ENCODE data around the gene CCDC183. TPM values are rescaled to one million over a fixed set of nuclear protein-coding genes. Genes with fewer than 3 reads are reported as not detected.
"Not testable (repeated sequence)": the region's sequence is repeated elsewhere in the genome, so short reads cannot be mapped to it uniquely, and the experiment has no call there.

The CCDC183 gene
- total RNA-seq, 2 experiments from 2014 or later, result 0.47 to 0.55 TPM

- Mint-ChIP-seq H3K4me3 (no peak overlapping the region), H3K4me1 (peaks cover 2% of the 10 kb centered on the region), H3K27me3 (no peaks in the 10 kb centered on the region), H3K9me3 (ENCODE audit: low read depth) (no peaks in the 10 kb centered on the region), H3K27ac (no peak overlapping the region), H3K36me3 (ENCODE audit: low read depth) (peaks cover 3% of the 10 kb centered on the region)
- CTCF ChIA-PET, result no interaction called here
- no peak for DNase-seq
- intact Hi-C loops (cut with DNase I, micrococcal nuclease), result no loop called here
- POLR2A ChIA-PET, result no interaction called here
- no peak for ATAC-seq
Observed at GRCh38 chr9:136837146-136837855, 41.2 kb downstream of the CCDC183 start.

- H3K9me3 Mint-ChIP-seq (ENCODE audit: low read depth); H3K4me1 Mint-ChIP-seq; DNase-seq; H3K27ac Mint-ChIP-seq; H3K36me3 Mint-ChIP-seq (ENCODE audit: low read depth); H3K27me3 Mint-ChIP-seq; ATAC-seq; POLR2A ChIA-PET; CTCF ChIA-PET; intact Hi-C loops (cut with DNase I, micrococcal nuclease); H3K4me3 Mint-ChIP-seq: not testable (repeated sequence)
Observed at GRCh38 chr9:136837856-136838277, 41.7 kb downstream of the CCDC183 start.

GRCh38 chr9:136838314-136839228 is 42.4 kb downstream of the CCDC183 start:
- POLR2A ChIA-PET, result no interaction called here
- no peak for DNase-seq

GRCh38 chr9:136839229-136840139 is 43.3 kb downstream of the CCDC183 start:
- ChIA-PET POLR2A (no interaction called here), CTCF (interaction anchor here (0.6 to 1.5 kb wide), 2 partner anchors 29 to 491 kb away, joined by 3 to 6 read pairs; no protein-coding TSS in a partner anchor)
- Mint-ChIP-seq H3K36me3 (ENCODE audit: low read depth) (peaks cover 3% of the 10 kb centered on the region), H3K4me3 (no peak overlapping the region), H3K27me3 (peaks cover 2% of the 10 kb centered on the region), H3K27ac (no peak overlapping the region), H3K9me3 (ENCODE audit: low read depth) (no peaks in the 10 kb centered on the region), H3K4me1 (peaks cover 6% of the 10 kb centered on the region)
- ATAC-seq (no peak), DNase-seq (no peak)
- intact Hi-C loops (cut with DNase I, micrococcal nuclease), result loop anchor here in 1 of 2 experiments (10.0 kb wide), 1 partner anchor 195 kb away; the partner anchor contains the start of gene FUT7

More at GRCh38 chr9:136838314-136839228, 42.4 kb downstream of the CCDC183 start:
- Mint-ChIP-seq H3K27ac (no peak overlapping the region), H3K27me3 (peaks cover under 1% of the 10 kb centered on the region), H3K4me3 (no peak overlapping the region), H3K4me1 (peaks cover 5% of the 10 kb centered on the region), H3K9me3 (ENCODE audit: low read depth) (no peaks in the 10 kb centered on the region), H3K36me3 (ENCODE audit: low read depth) (peaks cover 3% of the 10 kb centered on the region)
- ATAC-seq, result no peak
- CTCF ChIA-PET, result interaction anchor here (0.6 kb wide), 2 partner anchors 23 to 44 kb away, joined by 3 read pairs; no protein-coding TSS in a partner anchor
- intact Hi-C loops (cut with DNase I, micrococcal nuclease), result no loop called here

DNA sequence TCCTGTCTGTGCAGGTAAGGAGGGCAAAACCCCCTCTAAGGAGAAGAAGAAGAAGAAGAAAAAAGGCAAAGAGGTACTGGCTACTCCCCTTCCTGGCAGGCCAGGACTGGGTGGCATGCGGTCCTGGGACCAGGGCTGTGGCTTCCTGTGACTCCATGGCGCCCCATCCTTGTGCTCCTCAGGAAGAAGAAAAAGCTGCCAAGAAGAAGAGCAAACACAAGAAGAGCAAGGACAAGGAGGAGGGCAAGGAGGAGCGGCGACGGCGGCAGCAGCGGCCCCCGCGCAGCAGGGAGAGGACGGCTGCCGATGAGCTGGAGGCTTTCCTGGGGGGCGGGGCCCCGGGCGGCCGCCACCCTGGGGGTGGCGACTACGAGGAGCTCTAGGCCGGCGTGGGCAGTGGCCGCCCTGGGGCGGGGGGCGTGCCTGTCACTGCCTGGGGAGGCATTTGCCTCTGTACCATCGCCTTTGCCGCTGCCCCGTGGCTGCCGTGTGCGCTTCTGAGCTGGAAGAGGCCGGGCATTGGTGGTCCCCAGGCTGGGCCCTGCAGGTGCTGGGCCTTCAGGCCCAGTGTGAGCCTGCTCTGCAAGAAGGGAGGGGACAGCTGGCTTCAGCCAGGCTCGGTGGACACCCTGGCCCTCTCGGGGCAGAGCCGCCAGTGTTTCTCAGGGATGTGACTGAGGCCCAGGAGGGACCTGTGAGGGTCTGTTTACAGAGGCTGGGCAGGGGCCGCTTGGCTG is 44.2 kb downstream of the CCDC183 start:
- intact Hi-C loops (cut with DNase I, micrococcal nuclease), result loop anchor here in 1 of 2 experiments (10.0 kb wide), 1 partner anchor 194 kb away; the partner anchor contains the start of gene FUT7

DNA sequence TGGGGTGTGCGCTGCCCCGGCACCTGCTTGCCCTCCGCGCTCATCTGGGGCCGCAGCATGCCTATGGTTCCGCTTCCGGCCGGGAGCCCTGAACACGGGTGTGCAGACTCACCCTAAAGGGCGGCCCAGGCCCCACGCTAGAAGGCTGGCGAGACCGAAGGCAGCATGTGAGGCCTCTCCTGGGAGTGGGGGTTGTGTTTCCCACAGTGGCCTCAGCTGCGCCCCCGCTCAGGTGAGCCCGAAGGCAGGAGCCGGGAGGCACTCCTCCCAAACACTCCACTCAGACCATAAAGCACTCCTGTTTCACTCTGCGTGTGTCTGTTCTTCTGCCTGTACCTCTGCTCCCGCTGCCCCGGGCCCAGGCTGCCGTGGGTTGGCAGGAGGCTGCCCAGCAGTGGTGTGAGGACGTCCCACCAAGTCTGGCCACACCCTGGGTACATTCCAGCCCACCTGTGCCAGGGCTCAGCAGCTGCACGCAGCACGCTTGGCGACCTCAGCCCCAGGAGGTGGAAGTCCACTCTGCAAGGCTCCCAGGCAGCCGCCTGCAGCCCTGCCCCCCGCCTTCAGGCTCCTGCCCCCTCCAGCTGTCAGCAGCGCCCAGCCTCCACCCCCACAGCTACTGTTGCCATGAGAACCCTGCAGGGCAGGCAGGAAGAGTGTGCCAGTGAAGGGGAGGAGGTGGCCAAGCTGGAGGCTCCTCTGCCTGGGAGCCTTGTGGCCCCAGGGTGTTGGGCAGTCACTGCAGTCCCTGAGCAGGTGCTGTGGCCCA is 44.9 kb downstream of the CCDC183 start:
- peaks cover 7% of the 10 kb centered on the region for H3K27me3 Mint-ChIP-seq
- no peaks in the 10 kb centered on the region for H3K9me3 Mint-ChIP-seq (ENCODE audit: low read depth)
- peaks cover 6% of the 10 kb centered on the region for H3K4me1 Mint-ChIP-seq
- ChIA-PET POLR2A (no interaction called here), CTCF (interaction anchor here (0.9 to 2.3 kb wide), 7 partner anchors 17 to 364 kb away, joined by 3 to 15 read pairs (median 6); partner anchors contain the start of gene PAXX)
- intact Hi-C loops (cut with DNase I, micrococcal nuclease), result loop anchor here in 1 of 2 experiments (10.0 kb wide), 1 partner anchor 194 kb away; the partner anchor contains the start of gene FUT7
- no peak overlapping the region for H3K27ac Mint-ChIP-seq
- H3K4me3 Mint-ChIP-seq, result no peak overlapping the region
- ATAC-seq (no peak), DNase-seq (no peak)
- H3K36me3 Mint-ChIP-seq (ENCODE audit: low read depth), result peaks cover 3% of the 10 kb centered on the region

More for the DNA sequence above, 44.2 kb downstream of the CCDC183 start:
- Mint-ChIP-seq H3K27ac (no peak overlapping the region), H3K4me3 (no peak overlapping the region), H3K9me3 (ENCODE audit: low read depth) (no peaks in the 10 kb centered on the region), H3K4me1 (peaks cover 6% of the 10 kb centered on the region), H3K36me3 (ENCODE audit: low read depth) (peaks cover 3% of the 10 kb centered on the region), H3K27me3 (peaks cover 4% of the 10 kb centered on the region)
- POLR2A ChIA-PET, result no interaction called here
- no peak for DNase-seq
- no peak for ATAC-seq
- CTCF ChIA-PET, result interaction anchor here (1.5 kb wide), 1 partner anchor 30 kb away, joined by 6 read pairs; no protein-coding TSS in a partner anchor

GRCh38 chr9:136841646-136842379 is 45.7 kb downstream of the CCDC183 start:
- Mint-ChIP-seq H3K4me3 (peak overlapping the region; percentile 65), H3K27me3 (peaks cover 11% of the 10 kb centered on the region)
- H3K9me3 Mint-ChIP-seq (ENCODE audit: low read depth); DNase-seq; H3K36me3 Mint-ChIP-seq (ENCODE audit: low read depth); H3K4me1 Mint-ChIP-seq; ATAC-seq; H3K27ac Mint-ChIP-seq: not testable (repeated sequence)
- CTCF ChIA-PET, result interaction anchor here (0.6 to 2.7 kb wide), 23 partner anchors 8 to 363 kb away, joined by 3 to 21 read pairs (median 4); partner anchors contain the start of genes MAN1B1, PAXX, RABL6 and SAPCD2
- intact Hi-C loops (cut with DNase I, micrococcal nuclease), result loop anchor here (1.0 to 10.0 kb wide), 2 partner anchors 102 to 193 kb away; partner anchors contain the start of genes FBXW5 (in 1 of the 2) and FUT7 (in 1 of the 2)
- POLR2A ChIA-PET, result interaction anchor here (1.1 to 1.5 kb wide), 2 partner anchors 45 to 188 kb away, joined by 3 to 4 read pairs; partner anchors contain the start of gene TRAF2

DNA sequence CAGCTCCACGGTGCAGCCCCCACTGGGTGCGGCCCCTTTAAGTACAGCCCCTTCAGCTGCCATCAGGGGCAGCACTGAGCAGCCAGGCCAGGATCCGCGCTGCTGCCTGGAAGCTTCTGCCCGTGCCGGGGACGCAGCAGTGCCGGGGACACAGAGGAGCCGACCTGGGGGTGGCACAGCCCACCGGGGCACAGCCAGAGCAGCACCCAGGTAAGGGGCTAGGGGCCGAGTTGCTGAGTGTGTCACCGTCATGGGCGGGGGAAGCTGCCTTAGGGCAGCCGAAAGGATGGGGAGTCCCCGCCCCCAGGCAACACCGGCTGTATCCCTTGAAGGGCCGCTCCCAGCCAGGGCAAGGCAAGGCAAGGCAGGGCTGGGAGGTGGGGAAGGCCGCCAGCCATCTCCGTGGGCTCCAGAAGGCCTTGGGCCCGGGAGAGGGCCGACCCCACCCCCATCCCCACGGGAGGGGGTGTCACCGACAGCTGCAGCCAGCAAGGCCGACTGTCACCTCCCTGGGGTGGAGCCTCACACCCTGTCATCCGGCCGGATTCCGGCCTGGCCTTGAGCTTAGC is 46.3 kb downstream of the CCDC183 start, which contains the start of gene AJM1:
Gene AJM1 (plus strand): TSS at position 99 of the 569 bp plus-strand sequence. CDS start 1,937 bp downstream, outside the sequence.
- ATAC-seq, result peak; percentile 89
- ChIA-PET CTCF (interaction anchor here (0.6 to 2.7 kb wide), 23 partner anchors 8 to 362 kb away, joined by 3 to 21 read pairs (median 4); partner anchors contain the start of genes EDF1, MAN1B1, PAXX and RABL6), POLR2A (interaction anchor here (0.9 to 1.5 kb wide), 3 partner anchors 44 to 187 kb away, joined by 3 to 4 read pairs (median 3); partner anchors contain the start of gene TRAF2)
- DNase-seq, result peak; percentile 88
- not testable (repeated sequence) for H3K9me3 Mint-ChIP-seq (ENCODE audit: low read depth); H3K27ac Mint-ChIP-seq; H3K36me3 Mint-ChIP-seq (ENCODE audit: low read depth); H3K4me1 Mint-ChIP-seq
- peaks cover 11% of the 10 kb centered on the region for H3K27me3 Mint-ChIP-seq
- intact Hi-C loops (cut with DNase I, micrococcal nuclease), result loop anchor here (1.0 to 10.0 kb wide), 2 partner anchors 102 to 192 kb away; partner anchors contain the start of genes FBXW5 (in 1 of the 2) and FUT7 (in 1 of the 2)
- peak within 1 kb of the TSS; percentile 65 for H3K4me3 Mint-ChIP-seq

All from activated CD4-positive, alpha-beta T cell treated with anti-CD3 and anti-CD28 coated beads for 36 hours (primary cell).